CD4-positive, alpha-beta T cell treated with Interleukin-6 for 4 hours (primary cell): ENCODE measurements around the gene DVL2.
A peak's percentile ranks its signal among the peaks of the same experiment; 100 is the strongest.

Experiments used
- DNase-seq: peaks from one replicate; pipeline ENCODE4 v3.0.0-alpha.2; 2020; ENCODE audit warnings: mixed read lengths

The DVL2 gene

GRCh38 chr17:7234083-7234951 lies at the start of gene DVL2:
Gene DVL2, minus strand, starts transcription at chr17:7234517. Its CDS starts 255 bp downstream, at chr17:7234262.
- DNase-seq: peak; percentile 95

GRCh38 chr17:7283471-7284216 lies 49.3 kb upstream of the DVL2 start:
- no peak for DNase-seq

GRCh38 chr17:7282752-7283321 lies 48.5 kb upstream of the DVL2 start:
- no peak for DNase-seq

GRCh38 chr17:7281953-7282751 lies 47.8 kb upstream of the DVL2 start:
- no peak for DNase-seq

- peak; percentile 91 for DNase-seq
These were observed 47.0 kb upstream of the DVL2 start, which contains the start of gene SLC2A4 for GRCh38 chr17:7281074-7281952. Gene SLC2A4, plus strand, starts transcription at chr17:7281718. Its CDS starts 217 bp downstream, at chr17:7281935.

- peak; percentile 85 for DNase-seq
These were observed 46.3 kb upstream of the DVL2 start for GRCh38 chr17:7280519-7281073.

- DNase-seq: no peak
These were observed 45.1 kb upstream of the DVL2 start for GRCh38 chr17:7279448-7279847.

GRCh38 chr17:7266784-7267183 lies 32.5 kb upstream of the DVL2 start:
- no peak for DNase-seq

GRCh38 chr17:7263801-7264078 lies 29.4 kb upstream of the DVL2 start:
- DNase-seq: no peak

- DNase-seq: peak; percentile 23
These were observed 28.9 kb upstream of the DVL2 start for GRCh38 chr17:7262935-7263800.

- peak; percentile 24 for DNase-seq
These were observed 28.0 kb upstream of the DVL2 start, which contains the start of gene CLDN7 for GRCh38 chr17:7262192-7262934. Gene CLDN7, minus strand, starts transcription at chr17:7262478. Its CDS starts 435 bp downstream, at chr17:7262043.

GRCh38 chr17:7261379-7262191 lies 27.3 kb upstream of the DVL2 start:
- DNase-seq: peak; percentile 50

- peak; percentile 56 for DNase-seq
These were observed 26.5 kb upstream of the DVL2 start for GRCh38 chr17:7260651-7261378.

GRCh38 chr17:7260151-7260550 lies 25.8 kb upstream of the DVL2 start:
- no peak for DNase-seq

GRCh38 chr17:7259555-7259889 lies 25.2 kb upstream of the DVL2 start:
- DNase-seq: no peak

- DNase-seq: no peak
These were observed 24.6 kb upstream of the DVL2 start for GRCh38 chr17:7258731-7259554.

GRCh38 chr17:7256766-7257456 lies 22.6 kb upstream of the DVL2 start:
- no peak for DNase-seq
